Measurements from ENCODE around the gene AIPL1.

- TF ChIP-seq CTCF (conservative IDR thresholded peaks at IDR 0.05; ENCODE audit: low read length) (no peak), EZH2phosphoT487 (IDR thresholded peaks at IDR 0.05; ENCODE audit: borderline replicate concordance) (no peak)
Measured at GRCh38 chr17:6456321-6456720, 21.4 kb upstream of the AIPL1 start.
